Stimulated activated CD8-positive, alpha-beta memory T cell treated with anti-CD3 and anti-CD28 coated beads, Interleukin-15, amount 100 ng/mL, for 48 hours (primary cell): ENCODE measurements around the gene BAHD1.
"Not testable (repeated sequence)": the region's sequence is repeated elsewhere in the genome, so short reads cannot be mapped to it uniquely, and the experiment has no call there.

Source experiments
- DNase-seq, 2 donors: peaks; one replicate each; pipeline ENCODE4 v3.0.0-alpha.2; 2020; ENCODE audit warnings: low read depth in 2 of 2

The BAHD1 gene

GRCh38 chr15:40445421-40445922 is 4.7 kb downstream of the BAHD1 start:
- DNase-seq, result no peak

- DNase-seq, result no peak
Measured at GRCh38 chr15:40446144-40446543, 5.4 kb downstream of the BAHD1 start.

DNA sequence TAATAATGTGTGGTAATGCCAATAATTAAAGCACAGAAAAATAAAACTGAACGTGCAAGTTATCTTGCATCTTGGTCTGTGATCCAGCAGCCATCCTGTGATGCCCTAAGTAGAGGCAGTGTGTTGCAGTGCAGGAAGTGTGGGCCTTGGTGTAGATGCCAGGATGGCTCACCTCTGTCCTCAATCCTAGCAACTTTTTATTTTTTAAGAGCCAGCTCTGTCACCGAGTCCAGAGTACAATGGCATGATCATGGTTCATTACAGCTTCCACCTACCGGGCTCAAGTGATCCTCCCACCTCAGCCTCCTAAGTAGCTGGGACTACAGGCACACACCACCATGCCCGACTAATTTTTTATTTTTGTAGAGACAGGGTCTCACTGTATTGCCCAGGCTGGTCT is 7.6 kb downstream of the BAHD1 start:
- no peak for DNase-seq

- DNase-seq, result no peak
Measured at GRCh38 chr15:40449275-40449674, 8.5 kb downstream of the BAHD1 start.

DNA sequence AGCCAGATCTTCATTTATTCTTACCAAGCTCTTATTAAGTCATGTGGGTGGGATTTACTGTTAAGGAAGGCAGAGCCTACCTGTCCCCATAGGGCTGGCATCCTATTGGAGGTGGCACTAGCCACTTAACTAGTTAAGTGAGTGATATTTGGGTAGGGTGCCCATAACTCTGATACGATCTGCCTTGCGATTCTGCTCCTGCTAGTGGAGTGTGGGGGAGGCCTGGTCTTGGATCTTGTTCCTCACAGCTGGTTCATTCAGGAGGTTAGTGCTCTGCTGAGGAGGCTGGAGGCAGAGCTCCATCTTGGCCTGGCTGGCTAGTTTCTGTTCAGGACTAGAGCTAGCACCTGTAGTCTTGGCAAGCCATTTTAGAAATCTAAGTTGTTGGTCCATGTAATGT is 9.3 kb downstream of the BAHD1 start:
- no peak for DNase-seq

DNA sequence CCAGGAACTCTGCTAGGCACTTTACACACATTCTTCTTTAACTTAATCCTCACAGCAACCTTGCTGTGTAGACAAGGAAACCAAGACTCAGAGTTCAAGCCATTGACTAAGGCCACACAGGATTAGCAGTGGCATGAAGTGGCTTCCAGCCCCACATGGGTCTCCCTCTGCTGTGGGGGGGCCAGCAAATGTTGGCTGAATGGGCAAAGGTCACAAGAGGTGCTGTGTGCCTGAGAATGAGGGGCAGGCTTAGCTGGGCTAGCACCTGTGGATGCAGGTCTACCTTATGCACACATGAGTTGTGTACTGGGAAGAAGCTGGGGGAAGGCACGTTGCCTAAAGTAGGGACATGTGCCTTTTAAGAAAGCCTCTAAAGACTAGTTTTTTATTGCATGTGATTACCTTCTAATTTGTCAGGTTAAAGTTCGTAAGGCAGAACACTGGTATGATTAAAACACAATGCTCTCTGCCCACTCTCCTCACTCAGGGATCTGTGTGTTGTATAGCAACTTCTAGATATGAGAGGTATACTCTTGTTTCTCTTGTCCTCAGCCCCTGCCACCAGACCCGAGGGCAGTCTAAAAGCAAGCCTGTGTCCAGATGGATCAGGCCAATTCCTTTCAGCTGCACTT is 10.9 kb downstream of the BAHD1 start:
- DNase-seq, result no peak

DNA sequence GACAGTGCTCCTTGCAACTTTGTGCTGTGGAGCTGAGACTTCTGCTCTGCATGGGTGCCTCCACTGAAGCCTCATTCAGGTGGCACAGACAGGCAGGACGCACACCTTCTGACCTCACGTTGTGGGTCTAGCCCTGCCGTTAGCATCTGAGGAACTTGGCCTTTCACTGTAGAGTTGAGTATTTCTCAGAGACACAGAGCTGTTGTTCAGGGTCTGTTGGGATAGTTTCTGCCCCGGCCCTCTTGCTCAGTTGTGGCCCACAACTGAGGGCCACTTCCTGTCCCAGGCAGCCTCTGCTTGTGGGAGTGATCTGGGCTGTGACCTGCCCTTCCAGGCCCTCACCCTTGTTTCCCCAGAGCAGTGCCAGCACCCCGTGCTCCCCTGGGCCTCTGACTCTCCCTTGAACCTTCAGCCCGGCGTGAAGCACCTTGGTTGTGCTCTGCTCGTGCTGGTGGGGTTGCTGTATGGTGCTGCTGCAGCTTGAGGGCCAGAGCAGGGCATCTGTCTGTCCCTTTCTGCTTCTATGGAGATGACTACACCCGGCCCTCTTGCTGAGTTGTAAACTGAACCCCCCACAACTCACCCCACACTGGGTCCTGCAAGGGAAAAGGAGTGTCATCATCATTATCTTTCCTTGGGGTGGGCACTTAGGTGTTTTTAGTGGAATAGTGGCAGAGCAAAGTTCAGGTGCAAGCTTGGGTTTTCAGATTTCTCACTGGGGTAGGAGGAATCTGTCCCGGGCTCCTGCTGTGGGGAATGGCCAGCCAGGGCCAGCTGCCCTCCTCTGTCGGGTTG is 11.7 kb downstream of the BAHD1 start:
- no peak for DNase-seq

DNA sequence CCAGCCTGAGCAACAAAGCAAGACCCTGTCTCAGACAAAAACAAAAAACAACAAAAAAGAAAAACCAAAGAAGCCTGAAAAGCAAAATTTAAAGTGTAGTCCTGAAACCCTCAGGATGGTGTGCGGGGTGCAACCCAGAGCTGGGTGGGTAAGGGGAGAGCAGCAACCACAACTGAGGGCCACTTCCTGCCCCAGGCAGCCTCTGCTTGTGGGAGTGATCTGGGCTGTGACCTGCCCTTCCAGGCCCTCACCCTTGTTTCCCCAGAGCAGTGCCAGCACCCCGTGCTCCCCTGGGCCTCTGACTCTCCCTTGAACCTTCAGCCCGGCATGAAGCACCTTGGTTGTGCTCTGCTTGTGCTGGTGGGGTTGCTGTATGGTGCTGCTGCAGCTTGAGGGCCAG is 13.2 kb downstream of the BAHD1 start:
- DNase-seq, result not testable (repeated sequence)

GRCh38 chr15:40454904-40455391 is 14.2 kb downstream of the BAHD1 start:
- no peak for DNase-seq

DNA sequence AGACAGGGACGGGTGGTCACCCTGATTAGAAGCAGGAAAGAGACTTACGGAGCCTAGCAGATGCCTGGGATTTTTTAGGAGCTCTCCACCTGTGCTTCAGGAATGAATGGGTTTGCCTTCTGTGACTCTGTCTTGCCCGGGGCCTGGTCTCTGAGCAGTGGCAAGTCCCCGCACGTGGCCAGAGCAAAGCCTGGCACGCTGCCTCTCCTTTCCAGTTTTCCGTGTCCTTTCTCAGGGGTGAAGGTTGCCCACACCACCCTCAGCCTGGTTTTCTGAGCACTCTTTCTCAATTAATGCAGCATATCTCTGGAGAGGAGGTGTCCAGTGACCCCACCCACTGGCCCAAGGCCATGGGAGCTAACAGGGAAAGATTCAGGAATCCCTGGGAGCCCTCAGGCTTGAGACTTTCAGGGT is 15.6 kb downstream of the BAHD1 start:
- DNase-seq, result no peak

DNA sequence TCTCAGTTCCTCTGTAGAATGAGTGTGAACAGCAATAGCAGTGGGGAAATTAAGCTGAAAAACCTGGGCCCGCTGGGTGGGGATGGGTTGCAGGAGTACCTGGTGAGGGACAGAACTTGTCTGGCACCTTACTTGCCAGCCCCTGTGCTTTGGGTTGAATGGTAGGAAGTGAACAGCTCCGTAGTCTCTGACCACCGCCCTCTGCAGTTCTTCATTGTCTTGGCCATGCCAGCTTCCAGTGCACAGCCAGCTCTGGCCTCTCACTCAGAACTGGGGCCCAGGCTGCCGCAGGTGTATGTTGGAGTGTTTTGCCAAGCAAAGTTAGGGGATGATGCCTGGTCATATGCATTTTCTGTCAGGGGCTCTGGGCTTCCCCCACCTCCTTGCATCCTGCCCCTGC is 16.0 kb downstream of the BAHD1 start:
- DNase-seq, result no peak

GRCh38 chr15:40458495-40459371 is 18.0 kb downstream of the BAHD1 start:
- DNase-seq, result no peak

- no peak for DNase-seq
Measured at GRCh38 chr15:40459391-40460015, 18.8 kb downstream of the BAHD1 start.

DNA sequence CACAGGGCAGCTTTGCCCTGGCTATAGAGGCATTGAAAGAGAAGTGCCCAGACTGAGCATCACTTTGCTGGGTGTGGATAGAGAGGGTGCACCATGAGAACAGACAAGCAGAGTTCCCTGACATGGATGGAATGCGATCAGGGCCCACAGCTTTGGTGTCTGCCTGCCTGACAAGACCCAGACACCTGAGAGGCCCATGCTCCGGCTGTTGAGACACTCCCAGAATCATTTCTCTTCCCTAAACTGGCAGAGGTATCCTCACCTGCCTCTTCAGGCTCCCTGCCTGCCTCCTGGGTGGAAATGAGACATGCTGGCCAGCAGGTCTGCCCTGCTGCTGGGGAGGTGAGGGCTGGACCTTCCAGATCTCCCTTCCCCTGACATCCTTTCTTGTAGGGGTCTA is 19.7 kb downstream of the BAHD1 start:
- DNase-seq, result no peak

DNA sequence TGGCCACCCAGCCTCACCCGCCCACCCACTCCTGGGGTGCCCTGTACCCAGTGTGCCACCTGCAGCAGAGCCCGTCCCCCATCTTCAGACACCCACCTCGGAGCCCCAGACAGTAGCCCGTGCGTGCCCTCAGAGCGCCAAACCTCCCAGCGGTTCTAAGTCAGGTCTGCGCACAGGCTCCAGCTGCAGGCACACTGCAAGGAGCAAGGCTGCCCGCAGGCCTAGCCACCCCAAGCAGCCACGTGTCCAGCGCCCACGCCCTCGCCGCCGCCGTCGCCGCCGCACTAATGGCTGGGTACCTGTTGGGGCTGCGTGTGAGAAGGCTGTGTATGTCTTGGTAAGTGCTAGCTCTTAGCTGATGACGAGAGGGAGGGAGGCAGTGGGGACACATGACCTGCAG is 21.2 kb downstream of the BAHD1 start:
- no peak for DNase-seq

- DNase-seq, result no peak
Measured at GRCh38 chr15:40463279-40463678, 22.5 kb downstream of the BAHD1 start.

GRCh38 chr15:40463886-40464545 is 23.3 kb downstream of the BAHD1 start:
- DNase-seq, result no peak

- DNase-seq, result no peak
Measured at GRCh38 chr15:40464595-40465185, 23.9 kb downstream of the BAHD1 start.

DNA sequence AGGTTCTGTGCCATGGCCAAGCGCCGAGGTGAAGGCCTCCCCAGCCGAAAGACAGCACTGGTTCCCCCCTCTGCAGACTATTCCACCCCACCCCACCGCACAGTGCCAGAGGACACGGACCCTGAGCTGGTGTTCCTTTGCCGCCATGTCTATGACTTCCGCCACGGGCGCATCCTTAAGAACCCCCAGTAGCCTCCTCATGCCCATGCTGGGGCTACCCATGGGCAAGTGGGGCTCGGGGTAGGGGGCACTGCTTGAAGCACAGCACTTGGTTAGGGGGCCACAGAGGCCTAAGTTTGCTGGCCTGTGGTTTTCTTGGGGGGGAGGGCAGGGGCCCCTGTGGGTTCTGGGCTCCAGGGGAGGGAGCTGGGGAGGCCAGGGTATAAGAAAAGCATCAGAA is 25.2 kb downstream of the BAHD1 start:
- DNase-seq, result no peak

DNA sequence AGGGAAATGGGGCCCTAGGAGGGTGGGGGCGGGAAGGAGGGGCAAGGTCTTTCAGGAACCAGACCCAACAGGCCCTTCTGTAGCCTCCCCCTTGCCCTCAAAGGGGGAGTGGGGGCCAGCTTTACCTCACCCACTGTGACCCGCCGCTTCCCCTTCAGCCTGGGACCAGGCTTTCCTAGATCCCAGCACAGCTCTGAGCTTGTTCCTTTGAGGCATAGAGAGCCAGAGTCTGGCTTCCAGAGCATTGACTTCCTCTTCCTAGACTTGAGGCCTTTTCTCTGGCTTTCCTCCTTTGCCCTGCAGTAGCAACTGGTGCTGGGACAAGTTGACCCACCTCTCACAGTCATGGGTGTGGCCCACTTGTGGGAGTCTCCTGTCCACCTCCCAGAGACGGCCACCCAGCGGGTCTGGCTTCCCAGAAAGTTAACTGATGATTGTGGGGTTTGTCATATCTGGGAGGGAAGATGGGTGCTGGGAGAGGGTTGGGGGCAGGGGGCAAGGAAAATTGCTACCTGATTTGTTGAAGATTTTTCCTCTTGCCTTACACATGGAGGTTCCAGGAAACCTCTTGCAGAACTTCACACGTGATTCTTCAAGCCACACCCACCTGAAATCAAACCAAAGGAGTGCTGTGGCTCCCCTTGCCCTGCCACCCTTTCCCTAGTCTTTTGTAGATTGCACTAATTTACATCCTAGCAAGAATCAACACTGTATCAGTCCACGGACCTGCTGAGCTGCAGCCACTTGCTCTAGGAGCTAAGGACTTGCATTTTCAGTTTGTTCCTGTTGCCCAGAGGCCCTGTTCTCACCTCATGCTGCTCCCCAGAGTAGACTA is 25.9 kb downstream of the BAHD1 start:
- no peak for DNase-seq
